Type B pancreatic cell (in vitro differentiated cells): ENCODE measurements around the gene SH3GL2. TPM values are rescaled to one million over a fixed set of nuclear protein-coding genes. Genes with fewer than 3 reads are reported as not detected.
A peak's percentile ranks its signal among the peaks of the same experiment; 100 is the strongest.

Source experiments
- DNase-seq: peaks from one replicate; pipeline ENCODE4 v3.0.0; 2021; ENCODE audit warnings: mixed read lengths; ENCODE audit not compliant: unreplicated experiment; ENCODE audit errors: extremely low spot score
- H3K27ac Mint-ChIP-seq: 2 replicates; pipeline ENCODE4 v1.8.0; 2021; ENCODE audit warnings: mild to moderate bottlenecking, mixed read lengths
- H3K27me3 Mint-ChIP-seq: 2 replicates; pipeline ENCODE4 v1.8.0; 2021; ENCODE audit warnings: mixed read lengths
- H3K36me3 Mint-ChIP-seq: 2 replicates; pipeline ENCODE4 v1.8.0; 2021; ENCODE audit warnings: mixed read lengths
- H3K4me1 Mint-ChIP-seq: one replicate; pipeline ENCODE4 v1.8.0; 2021; ENCODE audit warnings: mixed read lengths; ENCODE audit not compliant: unreplicated experiment
- H3K4me3 Mint-ChIP-seq: 2 replicates; pipeline ENCODE4 v1.8.0; 2021; ENCODE audit warnings: mild to moderate bottlenecking, mixed read lengths
- H3K9me3 Mint-ChIP-seq: 2 replicates; pipeline ENCODE4 v1.8.0; 2021; ENCODE audit warnings: mixed read lengths
- total RNA-seq: library from RNA; stranded (reverse); gene quantifications from 2 replicates; pipeline ENCODE4 v1.2.1, GENCODE V29; 2021; ENCODE audit warnings: low replicate concordance
- TF ChIP-seq, protein P1 (sequence below): fragments of 200-600 bp; sonication (generic); conservative IDR thresholded peaks from 2 replicates; pipeline ENCODE4 v1.5.0; 2021; ENCODE audit warnings: antibody characterized with exemption, mild to moderate bottlenecking

SH3GL2 gene
- total RNA-seq, 1 donor from 2014 or later = 7.6 TPM

DNA sequence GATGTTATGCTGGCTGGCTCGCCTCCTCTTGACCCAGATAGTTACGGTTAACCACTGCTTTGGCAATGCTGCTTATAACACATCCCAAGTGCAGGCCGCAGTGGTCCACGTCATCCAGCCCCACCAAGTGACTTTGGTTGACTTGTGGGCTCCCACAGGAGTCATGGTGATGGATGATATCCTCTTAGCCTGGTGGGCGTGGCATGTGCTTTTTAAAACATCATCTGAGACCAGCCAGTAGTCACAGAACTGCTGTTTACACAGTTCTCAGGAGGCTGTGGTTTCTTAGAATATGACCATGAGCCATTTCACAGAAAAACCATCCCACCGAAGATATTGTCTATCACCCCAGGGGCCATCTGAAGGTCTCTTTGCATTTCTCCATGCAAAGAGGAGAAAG lies 216.9 kb downstream of the SH3GL2 start:
- DNase-seq = no peak
- no peak overlapping the region for H3K27ac Mint-ChIP-seq
- no peaks in the 10 kb centered on the region for H3K27me3 Mint-ChIP-seq
- H3K9me3 Mint-ChIP-seq = no peaks in the 10 kb centered on the region
- H3K4me3 Mint-ChIP-seq = no peak overlapping the region
- TF ChIP-seq, protein P1, sequence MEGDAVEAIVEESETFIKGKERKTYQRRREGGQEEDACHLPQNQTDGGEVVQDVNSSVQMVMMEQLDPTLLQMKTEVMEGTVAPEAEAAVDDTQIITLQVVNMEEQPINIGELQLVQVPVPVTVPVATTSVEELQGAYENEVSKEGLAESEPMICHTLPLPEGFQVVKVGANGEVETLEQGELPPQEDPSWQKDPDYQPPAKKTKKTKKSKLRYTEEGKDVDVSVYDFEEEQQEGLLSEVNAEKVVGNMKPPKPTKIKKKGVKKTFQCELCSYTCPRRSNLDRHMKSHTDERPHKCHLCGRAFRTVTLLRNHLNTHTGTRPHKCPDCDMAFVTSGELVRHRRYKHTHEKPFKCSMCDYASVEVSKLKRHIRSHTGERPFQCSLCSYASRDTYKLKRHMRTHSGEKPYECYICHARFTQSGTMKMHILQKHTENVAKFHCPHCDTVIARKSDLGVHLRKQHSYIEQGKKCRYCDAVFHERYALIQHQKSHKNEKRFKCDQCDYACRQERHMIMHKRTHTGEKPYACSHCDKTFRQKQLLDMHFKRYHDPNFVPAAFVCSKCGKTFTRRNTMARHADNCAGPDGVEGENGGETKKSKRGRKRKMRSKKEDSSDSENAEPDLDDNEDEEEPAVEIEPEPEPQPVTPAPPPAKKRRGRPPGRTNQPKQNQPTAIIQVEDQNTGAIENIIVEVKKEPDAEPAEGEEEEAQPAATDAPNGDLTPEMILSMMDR = no peak
- H3K36me3 Mint-ChIP-seq = no peaks in the 10 kb centered on the region
- peaks cover 5% of the 10 kb centered on the region for H3K4me1 Mint-ChIP-seq

DNA sequence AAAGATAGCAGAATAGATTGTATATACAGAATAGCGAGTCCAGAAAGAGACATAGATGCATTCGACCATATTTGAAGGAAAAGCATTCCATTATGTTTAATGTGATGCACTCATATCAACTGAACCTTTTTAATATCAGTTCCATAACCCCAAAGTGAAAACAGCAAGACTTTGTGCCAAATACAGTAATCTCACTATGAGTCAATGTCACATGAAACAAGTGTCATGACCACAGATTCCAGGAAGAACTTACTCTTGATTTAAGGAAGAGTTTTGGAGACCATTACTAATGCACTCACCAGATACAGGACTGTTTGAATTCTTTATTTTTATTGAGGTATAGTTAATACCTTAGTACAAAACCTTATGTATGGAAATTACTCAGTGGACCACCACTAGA lies 220.5 kb downstream of the SH3GL2 start:
- H3K36me3 Mint-ChIP-seq = no peaks in the 10 kb centered on the region
- H3K9me3 Mint-ChIP-seq = no peaks in the 10 kb centered on the region
- H3K4me3 Mint-ChIP-seq = no peak overlapping the region
- DNase-seq = no peak
- peaks cover 10% of the 10 kb centered on the region for H3K4me1 Mint-ChIP-seq
- H3K27me3 Mint-ChIP-seq = peaks cover 3% of the 10 kb centered on the region
- TF ChIP-seq, protein P1 = no peak
- no peak overlapping the region for H3K27ac Mint-ChIP-seq

DNA sequence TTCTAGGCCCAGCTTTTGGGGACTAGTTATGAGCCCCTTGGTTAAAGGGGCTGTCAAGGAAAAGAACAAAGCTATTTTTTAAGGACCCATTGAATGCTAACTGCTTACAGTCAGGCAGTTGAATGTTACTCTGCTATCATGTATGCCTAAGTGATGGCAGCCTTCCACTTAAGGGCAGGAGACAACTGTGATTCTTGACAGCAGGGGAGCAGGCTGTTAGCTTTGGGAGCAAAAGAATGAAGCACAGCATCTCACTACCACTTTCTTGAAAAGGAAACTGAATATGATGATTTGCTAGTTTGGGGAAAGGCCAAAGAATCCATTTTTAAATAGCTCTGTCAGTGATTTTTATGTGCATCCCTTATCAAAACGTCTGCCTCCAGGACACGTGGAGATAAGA lies 221.6 kb downstream of the SH3GL2 start:
- TF ChIP-seq, protein P1 = no peak
- Mint-ChIP-seq H3K4me3 (no peak overlapping the region), H3K27ac (no peak overlapping the region), H3K27me3 (peaks cover 3% of the 10 kb centered on the region), H3K4me1 (peaks cover 13% of the 10 kb centered on the region), H3K9me3 (no peaks in the 10 kb centered on the region), H3K36me3 (no peaks in the 10 kb centered on the region)
- no peak for DNase-seq

DNA sequence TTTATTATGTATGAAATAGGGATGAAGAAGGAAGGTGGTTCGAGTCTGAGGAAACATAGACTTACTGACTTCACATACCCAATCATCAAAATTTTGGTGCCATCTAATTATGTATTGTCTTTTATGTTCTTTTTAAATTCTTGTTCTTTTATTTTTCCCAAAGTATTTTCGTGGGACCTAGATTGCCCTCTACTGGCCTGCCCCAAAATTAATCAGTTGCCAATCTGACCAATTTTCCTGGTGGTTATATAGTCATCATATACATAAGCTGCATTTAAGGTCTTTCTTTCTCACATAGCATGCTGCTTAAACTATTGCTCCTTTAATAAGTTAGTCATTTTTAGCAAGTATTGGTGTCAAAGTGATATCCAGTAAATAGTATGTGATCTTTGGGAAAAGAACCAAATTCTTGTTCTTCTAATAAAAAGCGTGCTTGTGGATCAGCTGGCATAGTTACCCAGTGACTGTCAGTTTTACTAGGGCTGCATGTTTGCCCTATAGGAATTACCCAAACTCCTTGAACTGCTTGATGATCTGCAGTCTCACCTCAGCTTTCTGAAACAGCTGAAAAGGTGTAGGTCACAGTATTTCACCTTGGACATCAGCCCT lies 223.5 kb downstream of the SH3GL2 start:
- Mint-ChIP-seq H3K9me3 (no peaks in the 10 kb centered on the region), H3K36me3 (no peaks in the 10 kb centered on the region), H3K27ac (no peak overlapping the region), H3K4me3 (no peak overlapping the region), H3K4me1 (peaks cover 13% of the 10 kb centered on the region), H3K27me3 (peaks cover 3% of the 10 kb centered on the region)
- DNase-seq = no peak
- TF ChIP-seq, protein P1 = peak; percentile 77

DNA sequence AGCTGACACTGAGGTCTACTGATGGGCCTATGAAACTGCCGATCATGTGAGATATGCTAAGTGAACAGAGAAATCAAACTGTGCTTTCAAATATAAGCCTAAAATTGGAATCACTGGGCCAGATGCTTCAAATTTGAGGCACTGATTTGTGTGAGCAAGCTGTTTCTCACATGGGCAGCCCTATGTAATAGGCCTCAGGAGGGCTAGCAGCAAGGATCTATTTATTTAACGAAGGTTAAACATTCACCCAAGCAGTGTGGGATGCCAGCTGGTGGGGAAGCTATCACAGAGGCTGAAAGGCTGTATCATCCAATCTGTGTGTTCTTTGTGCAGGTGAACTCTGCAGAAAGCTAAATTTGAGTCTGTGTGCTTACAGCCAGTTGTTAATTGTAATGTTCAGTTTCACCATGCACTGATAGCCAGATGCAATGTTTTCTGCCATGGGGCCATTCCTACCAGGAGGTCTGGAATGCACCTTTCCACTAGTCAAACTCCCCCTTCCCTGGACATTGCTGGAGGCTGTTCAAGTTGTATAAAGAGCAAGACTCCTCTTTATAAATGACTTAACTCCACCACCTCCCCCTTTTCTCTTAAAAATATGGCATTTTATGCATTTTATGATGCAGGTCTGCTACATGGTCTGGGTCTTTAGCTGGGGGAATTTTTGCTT lies 228.9 kb downstream of the SH3GL2 start:
- peaks cover 17% of the 10 kb centered on the region for H3K4me1 Mint-ChIP-seq
- H3K27me3 Mint-ChIP-seq = peaks cover 6% of the 10 kb centered on the region
- DNase-seq = no peak
- H3K36me3 Mint-ChIP-seq = no peaks in the 10 kb centered on the region
- no peak overlapping the region for H3K4me3 Mint-ChIP-seq
- TF ChIP-seq, protein P1 = no peak
- H3K27ac Mint-ChIP-seq = no peak overlapping the region
- no peaks in the 10 kb centered on the region for H3K9me3 Mint-ChIP-seq
